Neural crest cell (in vitro differentiated cells): Measurements from ENCODE around the gene OXCT2. TPM values are rescaled to one million over a fixed set of nuclear protein-coding genes. Genes with fewer than 3 reads are reported as not detected.

Source experiments
- DNase-seq: peaks from one replicate; pipeline ENCODE4 v3.0.0; 2021; ENCODE audit warnings: low read depth, mixed read lengths, low spot score
- H3K27ac Mint-ChIP-seq: one replicate; pipeline ENCODE4 v1.8.0; 2021; ENCODE audit warnings: mild to moderate bottlenecking, mixed read lengths; ENCODE audit not compliant: unreplicated experiment
- H3K27me3 Mint-ChIP-seq: 2 replicates; pipeline ENCODE4 v1.8.0; 2021; ENCODE audit warnings: low read depth, mild to moderate bottlenecking, mixed read lengths
- H3K36me3 Mint-ChIP-seq: 2 replicates; pipeline ENCODE4 v1.8.0; 2021; ENCODE audit warnings: low read depth, mild to moderate bottlenecking, mixed read lengths
- H3K4me1 Mint-ChIP-seq: 2 replicates; pipeline ENCODE4 v1.8.0; 2021; ENCODE audit warnings: mixed read lengths
- H3K4me3 Mint-ChIP-seq: one replicate; pipeline ENCODE4 v1.8.0; 2021; ENCODE audit warnings: mild to moderate bottlenecking, mixed read lengths
- H3K9me3 Mint-ChIP-seq: 2 replicates; pipeline ENCODE4 v1.8.0; 2021; ENCODE audit warnings: mixed read lengths
- total RNA-seq: library from RNA; stranded (reverse); gene quantifications from 2 replicates; pipeline ENCODE4 v1.2.1, GENCODE V29; 2021
- TF ChIP-seq, protein P1 (sequence below): fragments of 200-600 bp; sonication (generic); conservative IDR thresholded peaks from 2 replicates; pipeline ENCODE4 v1.5.0; 2021; ENCODE audit warnings: antibody characterized with exemption, mild to moderate bottlenecking

Gene OXCT2
- total RNA-seq, 1 donor from 2014 or later, result 0.77 TPM

DNA sequence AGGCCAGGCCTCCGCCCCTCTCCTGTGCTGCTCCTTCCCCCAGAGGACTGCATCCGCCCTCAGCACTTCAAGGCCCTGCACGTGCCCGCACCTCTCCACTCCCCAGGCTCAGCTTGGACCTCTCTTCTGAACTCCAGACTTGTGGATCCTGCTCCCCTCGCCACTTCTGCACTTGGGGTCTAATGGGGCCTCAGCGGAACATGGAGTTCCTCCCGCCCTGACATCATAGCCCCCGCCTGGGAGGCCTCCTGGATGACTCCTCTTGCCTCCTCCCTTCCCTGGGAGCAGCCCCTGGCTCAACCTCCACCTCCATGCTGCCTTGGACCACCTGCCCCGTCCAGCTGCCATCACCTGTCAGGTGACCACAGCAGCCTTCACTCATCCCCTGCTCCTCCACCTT lies 10.1 kb downstream of the OXCT2 start:
- no peak for DNase-seq
- Mint-ChIP-seq H3K36me3 (peaks cover 9% of the 10 kb centered on the region), H3K27ac (no peak overlapping the region), H3K27me3 (no peaks in the 10 kb centered on the region), H3K9me3 (no peaks in the 10 kb centered on the region), H3K4me1 (no peaks in the 10 kb centered on the region), H3K4me3 (no peak overlapping the region)
- TF ChIP-seq, protein P1, sequence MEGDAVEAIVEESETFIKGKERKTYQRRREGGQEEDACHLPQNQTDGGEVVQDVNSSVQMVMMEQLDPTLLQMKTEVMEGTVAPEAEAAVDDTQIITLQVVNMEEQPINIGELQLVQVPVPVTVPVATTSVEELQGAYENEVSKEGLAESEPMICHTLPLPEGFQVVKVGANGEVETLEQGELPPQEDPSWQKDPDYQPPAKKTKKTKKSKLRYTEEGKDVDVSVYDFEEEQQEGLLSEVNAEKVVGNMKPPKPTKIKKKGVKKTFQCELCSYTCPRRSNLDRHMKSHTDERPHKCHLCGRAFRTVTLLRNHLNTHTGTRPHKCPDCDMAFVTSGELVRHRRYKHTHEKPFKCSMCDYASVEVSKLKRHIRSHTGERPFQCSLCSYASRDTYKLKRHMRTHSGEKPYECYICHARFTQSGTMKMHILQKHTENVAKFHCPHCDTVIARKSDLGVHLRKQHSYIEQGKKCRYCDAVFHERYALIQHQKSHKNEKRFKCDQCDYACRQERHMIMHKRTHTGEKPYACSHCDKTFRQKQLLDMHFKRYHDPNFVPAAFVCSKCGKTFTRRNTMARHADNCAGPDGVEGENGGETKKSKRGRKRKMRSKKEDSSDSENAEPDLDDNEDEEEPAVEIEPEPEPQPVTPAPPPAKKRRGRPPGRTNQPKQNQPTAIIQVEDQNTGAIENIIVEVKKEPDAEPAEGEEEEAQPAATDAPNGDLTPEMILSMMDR, result no peak

DNA sequence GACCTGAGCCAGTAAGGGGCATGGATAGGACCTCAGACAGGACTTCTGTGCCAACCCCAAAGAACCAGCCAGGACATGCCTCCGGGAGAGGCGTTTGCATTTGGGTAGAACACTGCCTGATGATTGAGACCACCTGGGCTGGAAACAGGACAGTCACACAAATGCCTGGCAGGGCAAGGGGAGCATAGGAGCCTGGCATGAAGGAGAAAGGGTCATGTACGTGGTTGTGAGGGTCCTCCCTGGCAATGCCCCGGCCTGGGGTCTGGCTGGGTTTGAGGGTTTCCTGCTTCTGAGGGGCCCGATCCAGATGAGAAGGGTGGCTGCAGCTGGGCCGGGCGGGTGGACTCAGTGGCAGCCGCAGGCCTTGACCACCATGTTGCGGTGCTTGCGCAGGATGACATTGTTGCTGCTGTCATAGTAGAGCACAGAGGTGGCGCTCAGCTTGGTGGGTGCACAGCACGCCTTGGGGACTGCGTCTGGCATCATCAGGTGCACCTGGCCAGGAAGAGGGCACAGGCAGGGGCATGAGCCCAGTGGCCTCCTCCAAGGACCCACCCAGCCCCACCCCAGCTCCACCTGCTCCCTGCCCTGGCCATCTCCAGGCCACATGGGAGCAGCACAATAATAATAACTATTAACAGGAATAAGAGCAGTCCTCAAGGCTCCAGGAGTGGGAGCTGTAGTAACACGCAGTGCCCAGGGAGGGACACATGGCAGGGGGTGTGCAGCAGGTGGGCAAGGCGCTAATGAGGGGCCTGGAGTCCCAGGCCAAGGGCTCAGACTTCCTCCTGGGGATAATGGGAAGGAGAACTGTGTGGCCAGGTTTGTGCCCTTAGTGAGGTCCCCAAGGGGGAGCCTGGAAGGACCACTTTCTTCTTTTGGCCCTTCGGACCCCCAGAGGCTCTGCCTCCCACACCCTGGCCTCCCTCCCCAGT lies 10.8 kb downstream of the OXCT2 start:
- Mint-ChIP-seq H3K9me3 (no peaks in the 10 kb centered on the region), H3K4me1 (no peaks in the 10 kb centered on the region), H3K36me3 (peaks cover 9% of the 10 kb centered on the region), H3K4me3 (no peak overlapping the region), H3K27ac (no peak overlapping the region), H3K27me3 (no peaks in the 10 kb centered on the region)
- no peak for DNase-seq
- TF ChIP-seq, protein P1, result no peak

DNA sequence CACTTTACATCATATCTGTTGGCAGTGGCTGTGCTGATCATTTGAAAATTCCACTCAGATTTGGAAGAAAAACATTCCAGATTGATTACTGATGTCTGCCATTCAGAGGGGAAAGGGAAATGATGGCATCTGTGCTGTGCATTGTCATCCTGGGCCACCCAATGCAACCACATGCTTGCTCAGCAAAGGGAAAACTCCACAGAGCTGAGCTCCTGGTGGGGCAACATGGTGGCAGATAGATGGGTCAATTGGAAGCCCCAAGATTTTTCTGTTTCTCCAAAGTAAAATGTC lies 11.8 kb downstream of the OXCT2 start:
- H3K9me3 Mint-ChIP-seq, result no peaks in the 10 kb centered on the region
- H3K4me3 Mint-ChIP-seq, result no peak overlapping the region
- H3K4me1 Mint-ChIP-seq, result no peaks in the 10 kb centered on the region
- H3K36me3 Mint-ChIP-seq, result peaks cover 9% of the 10 kb centered on the region
- TF ChIP-seq, protein P1, result no peak
- no peak for DNase-seq
- no peak overlapping the region for H3K27ac Mint-ChIP-seq
- H3K27me3 Mint-ChIP-seq, result no peaks in the 10 kb centered on the region

DNA sequence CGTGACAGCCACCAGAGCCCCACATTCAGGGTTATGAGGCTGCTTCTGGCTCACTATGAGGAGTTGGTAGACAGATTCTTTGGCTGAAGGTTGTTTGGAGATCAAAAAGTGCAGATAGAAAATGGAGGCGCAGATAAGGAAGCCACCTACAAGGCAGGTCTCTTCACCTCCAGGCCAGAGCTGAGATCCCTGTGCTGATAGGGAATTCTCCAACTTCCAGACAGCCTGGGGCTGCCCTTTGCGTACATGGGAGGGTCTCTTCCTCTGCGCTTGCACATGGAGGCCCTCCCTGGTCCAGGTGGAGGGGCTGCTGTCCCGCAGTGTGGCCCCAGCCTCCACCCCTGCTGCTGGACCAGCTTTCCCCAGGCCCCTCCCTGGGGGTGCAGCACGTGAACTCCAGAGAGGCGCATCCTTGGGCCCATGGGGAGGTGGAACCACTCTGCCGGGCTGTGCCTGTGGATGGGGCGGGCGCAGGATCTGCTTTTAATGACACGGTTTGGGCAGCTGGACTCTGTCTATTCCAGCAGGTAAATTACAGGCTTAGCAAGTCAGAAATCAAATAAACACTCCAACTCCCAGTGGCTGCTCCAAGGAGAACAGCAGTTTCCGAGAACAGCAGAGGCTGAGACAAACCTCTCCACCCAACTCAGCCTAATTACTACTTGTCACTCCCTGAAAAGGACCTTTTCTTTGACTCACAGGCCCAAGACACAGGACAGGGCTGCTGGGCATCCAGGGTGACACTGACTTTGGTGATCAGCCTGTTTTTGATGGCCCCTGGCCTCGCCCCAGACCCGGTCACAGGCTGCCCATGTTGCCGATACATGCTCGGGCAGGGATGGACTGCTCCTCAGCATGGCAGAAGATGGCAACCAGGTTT lies 12.4 kb downstream of the OXCT2 start:
- TF ChIP-seq, protein P1, result no peak
- Mint-ChIP-seq H3K4me1 (no peaks in the 10 kb centered on the region), H3K9me3 (no peaks in the 10 kb centered on the region), H3K36me3 (peaks cover 9% of the 10 kb centered on the region), H3K27ac (no peak overlapping the region), H3K4me3 (no peak overlapping the region), H3K27me3 (no peaks in the 10 kb centered on the region)
- no peak for DNase-seq

DNA sequence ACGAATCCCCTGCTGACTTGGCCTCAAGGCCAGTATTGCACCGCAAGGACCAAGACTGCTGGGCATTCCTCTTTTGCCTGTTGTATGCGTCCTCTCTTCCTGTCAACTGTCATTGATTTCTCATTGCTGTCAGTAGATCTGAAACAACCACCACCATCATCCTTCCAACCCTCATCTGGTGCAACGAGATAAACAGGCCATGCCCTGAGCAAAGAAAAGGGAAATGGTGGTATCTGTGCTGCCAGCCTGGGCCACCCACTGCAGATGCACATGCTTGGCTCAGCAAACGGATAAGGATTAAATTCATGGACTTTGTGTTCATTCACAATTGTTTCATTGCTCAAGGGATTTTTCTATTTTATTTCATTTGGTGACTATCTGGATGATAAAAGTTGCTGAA lies 13.6 kb downstream of the OXCT2 start:
- Mint-ChIP-seq H3K9me3 (no peaks in the 10 kb centered on the region), H3K4me1 (no peaks in the 10 kb centered on the region), H3K4me3 (no peak overlapping the region), H3K36me3 (peaks cover 9% of the 10 kb centered on the region), H3K27me3 (no peaks in the 10 kb centered on the region), H3K27ac (no peak overlapping the region)
- TF ChIP-seq, protein P1, result no peak
- DNase-seq, result no peak
